ENCODE data around the gene ST8SIA2. TPM values are rescaled to one million over a fixed set of nuclear protein-coding genes. Genes with fewer than 3 reads are reported as not detected.

ST8SIA2 gene
- total RNA-seq, 1 donor from 2014 or later, result 4.5 TPM

- TF ChIP-seq, protein P1, sequence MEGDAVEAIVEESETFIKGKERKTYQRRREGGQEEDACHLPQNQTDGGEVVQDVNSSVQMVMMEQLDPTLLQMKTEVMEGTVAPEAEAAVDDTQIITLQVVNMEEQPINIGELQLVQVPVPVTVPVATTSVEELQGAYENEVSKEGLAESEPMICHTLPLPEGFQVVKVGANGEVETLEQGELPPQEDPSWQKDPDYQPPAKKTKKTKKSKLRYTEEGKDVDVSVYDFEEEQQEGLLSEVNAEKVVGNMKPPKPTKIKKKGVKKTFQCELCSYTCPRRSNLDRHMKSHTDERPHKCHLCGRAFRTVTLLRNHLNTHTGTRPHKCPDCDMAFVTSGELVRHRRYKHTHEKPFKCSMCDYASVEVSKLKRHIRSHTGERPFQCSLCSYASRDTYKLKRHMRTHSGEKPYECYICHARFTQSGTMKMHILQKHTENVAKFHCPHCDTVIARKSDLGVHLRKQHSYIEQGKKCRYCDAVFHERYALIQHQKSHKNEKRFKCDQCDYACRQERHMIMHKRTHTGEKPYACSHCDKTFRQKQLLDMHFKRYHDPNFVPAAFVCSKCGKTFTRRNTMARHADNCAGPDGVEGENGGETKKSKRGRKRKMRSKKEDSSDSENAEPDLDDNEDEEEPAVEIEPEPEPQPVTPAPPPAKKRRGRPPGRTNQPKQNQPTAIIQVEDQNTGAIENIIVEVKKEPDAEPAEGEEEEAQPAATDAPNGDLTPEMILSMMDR (IDR thresholded peaks at IDR 0.05), result no peak
- DNase-seq (ENCODE audit: low spot score), result no peak
- Mint-ChIP-seq H3K36me3 (ENCODE audit: low read depth) (peaks cover 2% of the 10 kb centered on the region), H3K27ac (ENCODE audit: unreplicated experiment) (no peak overlapping the region), H3K27me3 (ENCODE audit: low read depth) (no peaks in the 10 kb centered on the region), H3K4me3 (ENCODE audit: unreplicated experiment) (no peak overlapping the region), H3K9me3 (ENCODE audit: low read depth) (no peaks in the 10 kb centered on the region), H3K4me1 (ENCODE audit: low read depth) (no peaks in the 10 kb centered on the region)
Measured at GRCh38 chr15:92405942-92406341, 12.3 kb downstream of the ST8SIA2 start.

DNA sequence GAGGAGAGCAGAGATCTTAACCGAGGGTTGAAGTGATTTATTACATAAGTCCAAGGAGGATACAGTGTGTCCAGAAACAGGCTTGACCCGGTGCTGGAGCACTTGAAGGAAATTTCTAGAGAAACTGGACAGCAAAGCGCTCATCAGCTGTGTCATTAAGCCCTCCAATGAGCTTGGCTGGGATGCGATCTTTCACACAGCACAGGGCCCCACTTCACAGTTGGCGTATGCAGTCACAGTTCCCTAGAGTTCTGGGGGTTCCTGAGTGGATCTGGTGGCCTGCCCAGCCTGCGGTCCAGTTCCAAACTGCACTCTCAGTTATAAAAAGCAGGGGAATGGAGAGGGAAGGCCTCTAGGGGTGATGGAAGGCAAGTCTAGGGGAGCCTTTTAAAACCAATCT, 13.6 kb downstream of the ST8SIA2 start:
- Mint-ChIP-seq H3K9me3 (ENCODE audit: low read depth) (no peaks in the 10 kb centered on the region), H3K4me1 (ENCODE audit: low read depth) (no peaks in the 10 kb centered on the region), H3K27ac (ENCODE audit: unreplicated experiment) (no peak overlapping the region), H3K4me3 (ENCODE audit: unreplicated experiment) (no peak overlapping the region), H3K36me3 (ENCODE audit: low read depth) (peaks cover 2% of the 10 kb centered on the region), H3K27me3 (ENCODE audit: low read depth) (no peaks in the 10 kb centered on the region)
- TF ChIP-seq, protein P1 (IDR thresholded peaks at IDR 0.05), result no peak
- DNase-seq (ENCODE audit: low spot score), result no peak

GRCh38 chr15:92407916-92408315, 14.2 kb downstream of the ST8SIA2 start:
- no peak for DNase-seq (ENCODE audit: low spot score)
- Mint-ChIP-seq H3K27me3 (ENCODE audit: low read depth) (no peaks in the 10 kb centered on the region), H3K27ac (ENCODE audit: unreplicated experiment) (no peak overlapping the region)

DNA sequence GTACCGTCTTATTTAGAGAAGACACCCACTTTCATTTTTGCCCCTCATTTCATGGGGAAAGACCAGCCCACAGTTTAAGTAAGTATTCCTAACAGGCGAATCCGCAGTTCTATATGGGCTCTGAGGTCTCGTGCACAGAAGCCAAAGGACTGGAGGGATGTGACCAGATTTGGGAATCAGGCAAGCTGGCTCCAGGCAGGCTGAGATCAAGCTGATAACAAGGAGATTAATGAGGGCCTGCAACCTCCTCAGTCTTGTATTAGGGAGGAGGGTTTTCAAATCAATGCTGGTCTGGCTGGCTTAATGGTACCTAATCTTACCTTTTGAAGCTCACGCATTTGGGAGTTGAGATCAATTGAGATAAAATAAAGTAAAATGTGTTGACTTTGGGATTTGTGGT, 15.3 kb downstream of the ST8SIA2 start:
- H3K9me3 Mint-ChIP-seq (ENCODE audit: low read depth), result no peaks in the 10 kb centered on the region
- TF ChIP-seq, protein P1 (IDR thresholded peaks at IDR 0.05), result no peak
- peaks cover 2% of the 10 kb centered on the region for H3K36me3 Mint-ChIP-seq (ENCODE audit: low read depth)
- peaks cover 12% of the 10 kb centered on the region for H3K4me1 Mint-ChIP-seq (ENCODE audit: low read depth)
- DNase-seq (ENCODE audit: low spot score), result no peak
- no peak overlapping the region for H3K27ac Mint-ChIP-seq (ENCODE audit: unreplicated experiment)
- H3K27me3 Mint-ChIP-seq (ENCODE audit: low read depth), result no peaks in the 10 kb centered on the region
- no peak overlapping the region for H3K4me3 Mint-ChIP-seq (ENCODE audit: unreplicated experiment)

More at GRCh38 chr15:92407916-92408315, 14.2 kb downstream of the ST8SIA2 start:
- TF ChIP-seq, protein P1 (IDR thresholded peaks at IDR 0.05), result no peak
- no peak overlapping the region for H3K4me3 Mint-ChIP-seq (ENCODE audit: unreplicated experiment)
- H3K4me1 Mint-ChIP-seq (ENCODE audit: low read depth), result peaks cover under 1% of the 10 kb centered on the region
- peaks cover 2% of the 10 kb centered on the region for H3K36me3 Mint-ChIP-seq (ENCODE audit: low read depth)
- no peaks in the 10 kb centered on the region for H3K9me3 Mint-ChIP-seq (ENCODE audit: low read depth)

GRCh38 chr15:92409521-92409920, 15.8 kb downstream of the ST8SIA2 start:
- DNase-seq (ENCODE audit: low spot score), result no peak
- Mint-ChIP-seq H3K4me1 (ENCODE audit: low read depth) (peaks cover 17% of the 10 kb centered on the region), H3K9me3 (ENCODE audit: low read depth) (no peaks in the 10 kb centered on the region), H3K4me3 (ENCODE audit: unreplicated experiment) (no peak overlapping the region), H3K27ac (ENCODE audit: unreplicated experiment) (no peak overlapping the region), H3K36me3 (ENCODE audit: low read depth) (peaks cover 2% of the 10 kb centered on the region), H3K27me3 (ENCODE audit: low read depth) (no peaks in the 10 kb centered on the region)
- TF ChIP-seq, protein P1 (IDR thresholded peaks at IDR 0.05), result no peak

Measured in chondrocyte (in vitro differentiated cells).